Mesenteric fat pad (tissue), 1 donor: Measurements from ENCODE around the gene COX19. TPM values are rescaled to one million over a fixed set of nuclear protein-coding genes. Genes with fewer than 3 reads are reported as not detected.

Source experiments
- DNase-seq: peaks from one replicate; pipeline ENCODE4 v3.0.0-alpha.2; 2020; ENCODE audit warnings: low spot score
- microRNA-seq: library from miRNA; unstranded; fragments of <30 nt; microRNA quantifications from one replicate; pipeline ENCODE4 v1.2.0, GENCODE V29; 2020; ENCODE audit warnings: borderline number of aligned reads
- total RNA-seq: library from RNA; stranded (reverse); fragmentation: NEBNext Ultra II Directional; extraction: Animal tissue kit (Norgen Biotek cat#: 25700); gene quantifications from one replicate; pipeline ENCODE4 v1.2.1, GENCODE V29; 2021
- donor health status: DM: yes; HTN: yes; CAD: no.

COX19 gene
- total RNA-seq, 1 donor from 2014 or later, result 6.3 TPM

DNA sequence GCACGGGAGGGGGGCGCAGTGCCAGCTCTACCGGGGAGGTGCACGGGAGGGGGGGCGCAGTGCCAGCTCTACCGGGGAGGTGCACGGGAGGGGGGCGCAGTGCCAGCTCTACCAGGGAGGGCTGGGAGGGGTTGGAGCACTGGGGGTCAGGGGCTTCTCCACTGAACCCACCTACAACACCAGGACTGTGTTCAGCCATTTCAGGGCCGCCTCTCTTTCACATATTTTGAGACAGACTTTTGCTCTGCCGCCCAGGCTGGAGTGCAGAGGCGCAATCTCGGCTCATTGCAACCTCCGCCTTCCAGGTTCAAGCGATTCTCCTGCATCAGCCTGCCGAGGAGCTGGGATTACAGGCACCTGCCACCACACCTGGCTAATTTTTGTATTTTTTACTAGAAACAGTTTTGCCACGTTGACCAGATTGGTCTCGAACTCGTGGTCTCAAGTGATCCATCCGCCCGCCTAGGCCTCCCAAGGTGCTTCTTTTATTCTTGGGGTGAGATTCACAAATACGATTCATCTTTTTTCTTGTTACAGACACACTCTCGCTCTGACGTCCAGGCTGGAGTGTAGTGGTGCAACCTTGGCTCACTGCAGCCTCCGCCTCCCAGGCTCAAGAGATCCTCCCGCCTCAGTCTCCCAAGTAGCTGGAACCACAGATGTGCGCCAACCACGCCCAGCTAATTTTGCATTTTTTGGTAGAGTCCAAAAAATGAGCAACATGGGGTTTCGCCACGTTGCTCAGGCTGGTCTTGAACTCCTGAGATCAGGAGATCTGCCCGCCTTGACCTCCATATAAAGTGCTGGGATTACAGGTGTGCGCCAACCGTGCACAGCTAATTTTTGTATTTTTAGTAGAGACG is 57.9 kb downstream of the COX19 start:
- no peak for DNase-seq

DNA sequence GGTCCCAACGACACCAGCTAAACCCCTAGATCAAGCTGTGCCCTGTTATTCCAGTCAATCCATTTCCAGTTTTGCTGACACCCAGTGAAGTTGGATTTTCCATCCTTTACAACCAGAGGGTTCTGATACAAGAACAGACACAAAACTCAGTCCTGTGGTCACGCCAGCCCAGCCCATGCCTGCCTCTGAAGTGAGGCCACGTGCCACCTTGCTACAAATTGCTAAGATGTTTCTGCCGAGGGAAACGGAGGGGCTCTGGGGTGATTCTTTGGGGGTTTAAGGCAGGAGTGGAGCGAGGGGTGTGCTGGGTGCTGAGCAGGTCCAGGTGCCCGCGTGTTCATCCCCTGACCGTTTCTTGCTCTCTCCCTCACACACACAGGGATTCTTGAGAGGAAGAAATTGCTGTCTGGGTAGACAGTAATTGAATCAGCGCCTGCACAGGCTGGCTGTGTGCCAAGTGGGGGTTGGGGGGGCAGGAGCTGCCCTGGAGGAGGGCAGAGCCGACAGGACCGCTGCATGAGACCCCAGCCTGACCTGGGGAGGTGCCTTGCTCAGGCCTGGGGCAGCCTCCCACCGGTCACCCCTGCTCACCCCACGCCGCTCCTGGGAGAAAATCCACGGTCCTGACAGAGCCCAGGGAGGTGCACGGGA is 58.9 kb downstream of the COX19 start:
- no peak for DNase-seq

Small RNAs within 50 kb of the gene (microRNA-seq; reads per million reads assigned to microRNA genes)
- 250 reads per million, percentile 61 among the genes with 10 or more reads in this experiment for gene MIR339

Other genes with a start within 250 kb of the COX19 start
- 20.4 TPM for gene DNAAF5, start 248.8 kb downstream of the COX19 start, total RNA-seq
- 11.7 TPM for gene PRKAR1B, start 248.3 kb downstream of the COX19 start, total RNA-seq
- gene SUN1, start 143.1 kb downstream of the COX19 start, total RNA-seq, result 144 TPM
- gene GET4, start 99.0 kb downstream of the COX19 start, total RNA-seq, result 29.8 TPM
- 19.2 TPM for gene ADAP1, start 20.9 kb downstream of the COX19 start, total RNA-seq
- gene CYP2W1, start 7.6 kb upstream of the COX19 start, total RNA-seq, result not detected
- gene GPR146, start 69.0 kb upstream of the COX19 start, total RNA-seq, result 54.1 TPM
- 8.1 TPM for gene GPER1, start 112.6 kb upstream of the COX19 start, total RNA-seq
- 23.7 TPM for gene ZFAND2A, start 184.6 kb upstream of the COX19 start, total RNA-seq